Measurements from ENCODE around the gene BSDC1.

BSDC1 gene

DNA sequence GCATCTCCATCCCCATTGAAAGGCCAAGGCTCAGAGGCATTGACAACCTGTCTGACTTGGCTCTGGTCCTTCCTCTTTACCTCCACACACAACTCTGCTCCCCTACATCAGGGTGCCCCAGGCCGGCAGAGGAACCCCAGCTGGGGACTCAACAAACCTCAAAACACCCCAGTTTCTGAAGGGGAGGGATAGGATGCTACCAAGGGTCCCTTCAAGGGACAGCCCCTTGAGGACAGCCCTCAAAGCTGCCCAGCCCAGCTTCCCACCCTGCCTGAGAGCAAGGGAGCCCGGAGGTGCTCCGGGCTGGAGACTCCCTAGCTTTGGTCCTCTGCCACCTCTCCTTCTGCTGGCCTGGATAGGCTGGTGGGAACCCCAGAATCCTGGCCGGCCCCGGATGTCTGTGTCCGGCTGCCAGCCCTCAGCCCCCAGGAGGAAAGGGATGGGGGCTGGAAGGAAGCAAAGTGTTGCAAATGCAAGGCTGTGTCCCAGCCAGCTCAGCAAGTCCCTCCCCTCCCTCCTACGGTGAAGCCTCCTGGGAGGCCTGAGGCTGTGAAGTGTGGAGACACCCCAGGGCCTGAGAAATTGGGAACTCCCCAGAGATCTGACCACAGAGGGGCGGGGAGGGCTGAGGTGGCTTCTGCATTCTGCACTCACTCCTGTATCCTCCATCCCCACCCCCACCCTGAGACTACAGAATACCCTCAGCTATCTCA lies 57.1 kb downstream of the BSDC1 start:
- no peak for DNase-seq (ENCODE audit: low read depth)

DNA sequence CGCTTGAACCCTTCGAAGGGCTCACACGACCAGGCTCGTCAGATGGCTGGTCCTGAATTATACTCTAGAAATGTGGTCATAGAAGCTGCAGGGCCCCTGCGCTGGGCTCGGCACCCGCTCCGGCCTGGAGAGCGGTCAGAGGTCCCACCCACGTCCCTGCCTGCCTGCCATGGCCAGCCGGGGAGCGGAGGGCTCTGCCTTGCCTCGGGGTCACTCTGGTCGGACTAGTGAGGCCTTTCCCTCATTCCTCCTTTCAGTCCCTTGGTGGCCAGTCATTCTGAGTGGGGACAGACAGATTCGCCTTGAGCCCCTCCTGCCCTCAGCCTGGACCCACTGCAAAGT lies 57.7 kb downstream of the BSDC1 start:
- DNase-seq (ENCODE audit: low read depth): no peak

DNA sequence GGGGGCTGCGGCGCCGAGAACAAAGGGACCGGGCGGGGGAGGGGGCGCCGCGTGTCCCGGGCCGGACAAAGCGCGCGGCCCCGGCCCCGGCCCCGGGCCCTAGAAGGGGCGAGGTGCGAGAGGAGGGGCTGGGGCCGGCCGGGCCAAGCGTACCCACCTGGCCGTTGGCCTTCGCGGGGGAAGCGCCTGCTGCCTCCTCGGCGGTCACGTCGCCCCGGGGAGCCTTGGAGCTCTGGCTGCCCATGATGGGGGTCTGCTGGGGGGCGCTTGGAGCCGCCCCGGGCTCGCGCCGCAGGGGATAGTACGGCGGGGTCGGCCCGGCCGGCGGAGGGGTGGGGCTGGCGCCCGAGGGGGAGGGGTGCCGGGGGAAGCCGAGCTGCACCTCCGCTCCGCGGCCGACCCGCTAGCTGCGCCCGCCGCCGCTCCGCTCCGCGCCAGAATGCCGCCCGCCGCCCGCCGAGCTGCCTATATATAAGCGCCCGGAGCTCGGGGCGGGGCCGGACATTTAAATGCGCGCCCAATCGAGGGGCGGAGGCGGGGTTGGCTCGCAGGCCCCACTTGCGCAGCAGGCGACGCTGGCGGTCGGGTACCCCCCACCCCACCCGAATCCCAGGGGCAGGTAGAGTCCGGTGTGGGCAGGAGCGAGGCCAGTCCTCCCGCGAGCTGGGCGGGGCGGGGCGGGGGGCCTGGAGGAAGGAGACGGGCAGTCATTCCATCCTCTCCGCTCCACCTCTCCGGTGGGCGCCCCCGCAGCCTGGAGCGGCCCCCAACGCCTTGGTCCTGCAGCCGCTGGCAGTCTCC lies 58.3 kb downstream of the BSDC1 start, which contains the start of gene MARCKSL1:
MARCKSL1 (minus strand) TSS at position 444 of the 801 bp plus-strand sequence; CDS start at position 244, 200 bp downstream.
- peak; percentile 71 for DNase-seq (ENCODE audit: low read depth)

DNA sequence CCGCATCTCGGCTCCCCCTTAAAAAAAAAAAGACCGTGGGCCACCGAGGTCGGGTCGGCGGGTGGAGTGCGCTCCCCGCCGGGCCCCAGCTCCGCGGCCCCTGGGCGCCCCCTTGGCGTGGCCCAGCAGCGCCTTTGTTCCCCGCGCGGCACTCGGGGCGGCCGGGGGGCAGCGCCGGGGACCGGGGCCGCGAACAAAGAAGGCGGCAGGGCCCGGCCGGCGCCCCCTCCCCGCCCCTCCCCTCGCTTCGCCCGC lies 58.8 kb downstream of the BSDC1 start:
- DNase-seq (ENCODE audit: low read depth): no peak

DNA sequence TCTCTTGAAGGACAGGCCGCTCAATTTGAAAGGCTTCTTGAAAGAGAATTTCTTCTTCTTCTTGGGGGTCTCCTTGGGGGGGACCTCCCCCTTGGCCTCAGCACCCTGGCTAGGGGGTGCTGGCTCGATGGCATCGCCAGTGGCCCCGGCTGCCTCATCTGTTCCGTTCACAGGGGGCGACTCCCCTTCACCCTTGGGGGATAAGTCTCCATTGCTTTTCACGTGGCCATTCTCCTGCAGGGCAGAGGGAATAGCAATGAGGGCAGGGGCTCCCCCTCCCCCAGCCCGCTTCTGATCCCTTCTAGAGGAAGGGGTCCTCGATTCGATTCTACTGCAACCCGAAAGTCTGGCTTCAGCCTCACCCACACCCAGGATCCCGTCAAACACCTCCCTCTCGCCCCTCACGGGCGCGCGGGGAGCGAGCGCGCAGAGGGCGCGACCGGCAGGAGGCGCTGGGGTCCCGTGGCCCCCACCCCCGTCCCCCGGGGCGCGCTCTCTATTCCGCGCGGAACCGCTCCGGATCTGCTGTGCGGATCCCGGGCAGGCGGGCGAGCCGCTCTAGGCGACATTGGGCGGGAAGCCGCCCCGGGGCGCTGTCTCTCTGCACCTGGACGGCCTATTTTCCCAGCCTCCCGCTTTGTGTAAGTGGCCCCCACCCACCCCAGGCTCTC lies 59.2 kb downstream of the BSDC1 start:
- DNase-seq (ENCODE audit: low read depth): peak; percentile 34

DNA sequence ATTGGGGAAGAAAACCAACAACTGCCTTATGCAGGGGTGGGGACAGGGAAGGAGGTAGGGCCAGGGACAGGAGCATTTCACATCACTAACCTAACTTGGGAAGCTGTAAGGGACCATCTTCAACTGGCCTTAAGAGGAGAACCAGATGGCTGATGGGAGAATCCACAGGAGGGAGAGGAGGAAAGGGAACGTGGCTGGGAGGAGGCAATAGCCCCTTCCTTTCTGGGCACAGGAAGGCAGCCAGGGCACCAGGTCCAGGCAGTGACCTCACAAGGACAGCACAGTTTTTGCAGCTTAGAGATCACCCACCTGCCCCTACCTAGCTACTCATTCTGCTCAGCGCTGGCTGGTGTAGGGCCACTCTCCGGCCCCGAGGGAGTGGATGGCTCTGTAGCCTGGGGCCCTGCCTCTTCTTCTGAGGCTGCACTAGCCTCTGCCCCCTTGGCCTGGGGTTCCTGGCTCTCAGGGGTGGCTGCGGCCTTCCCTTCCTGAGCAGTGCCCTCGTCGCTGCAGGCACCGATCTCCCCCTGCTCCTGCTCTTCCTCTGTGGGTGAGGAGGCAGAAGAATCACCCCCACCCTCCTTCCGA lies 59.9 kb downstream of the BSDC1 start:
- DNase-seq (ENCODE audit: low read depth): no peak

DNA sequence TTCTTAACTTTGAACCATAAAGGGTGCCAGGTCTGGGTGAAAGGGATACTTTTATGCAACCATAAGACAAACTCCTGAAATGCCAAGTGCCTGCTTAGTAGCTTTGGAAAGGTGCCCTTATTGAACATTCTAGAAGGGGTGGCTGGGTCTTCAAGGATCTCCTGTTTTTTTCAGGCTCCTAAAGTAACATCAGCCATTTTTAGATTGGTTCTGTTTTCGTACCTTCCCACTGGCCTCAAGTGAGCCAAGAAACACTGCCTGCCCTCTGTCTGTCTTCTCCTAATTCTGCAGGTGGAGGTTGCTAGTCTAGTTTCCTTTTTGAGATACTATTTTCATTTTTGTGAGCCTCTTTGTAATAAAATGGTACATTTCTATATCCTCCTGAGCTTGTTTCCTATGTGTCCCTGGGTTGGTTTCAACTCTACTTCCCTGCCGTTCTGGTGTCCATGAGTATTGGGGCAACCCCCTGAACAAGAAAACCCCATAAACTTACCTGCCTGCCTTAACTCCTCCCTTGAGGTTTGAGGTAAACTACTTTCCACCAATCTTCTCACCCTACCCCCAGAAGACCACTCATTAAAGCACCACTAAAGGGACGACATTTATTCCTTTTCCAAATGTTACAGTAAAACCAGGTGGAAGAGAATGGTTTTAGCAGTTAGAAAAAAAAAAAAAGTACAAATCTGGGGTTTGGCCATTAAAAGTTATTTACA lies 60.8 kb downstream of the BSDC1 start:
- no peak for DNase-seq (ENCODE audit: low read depth)

DNA sequence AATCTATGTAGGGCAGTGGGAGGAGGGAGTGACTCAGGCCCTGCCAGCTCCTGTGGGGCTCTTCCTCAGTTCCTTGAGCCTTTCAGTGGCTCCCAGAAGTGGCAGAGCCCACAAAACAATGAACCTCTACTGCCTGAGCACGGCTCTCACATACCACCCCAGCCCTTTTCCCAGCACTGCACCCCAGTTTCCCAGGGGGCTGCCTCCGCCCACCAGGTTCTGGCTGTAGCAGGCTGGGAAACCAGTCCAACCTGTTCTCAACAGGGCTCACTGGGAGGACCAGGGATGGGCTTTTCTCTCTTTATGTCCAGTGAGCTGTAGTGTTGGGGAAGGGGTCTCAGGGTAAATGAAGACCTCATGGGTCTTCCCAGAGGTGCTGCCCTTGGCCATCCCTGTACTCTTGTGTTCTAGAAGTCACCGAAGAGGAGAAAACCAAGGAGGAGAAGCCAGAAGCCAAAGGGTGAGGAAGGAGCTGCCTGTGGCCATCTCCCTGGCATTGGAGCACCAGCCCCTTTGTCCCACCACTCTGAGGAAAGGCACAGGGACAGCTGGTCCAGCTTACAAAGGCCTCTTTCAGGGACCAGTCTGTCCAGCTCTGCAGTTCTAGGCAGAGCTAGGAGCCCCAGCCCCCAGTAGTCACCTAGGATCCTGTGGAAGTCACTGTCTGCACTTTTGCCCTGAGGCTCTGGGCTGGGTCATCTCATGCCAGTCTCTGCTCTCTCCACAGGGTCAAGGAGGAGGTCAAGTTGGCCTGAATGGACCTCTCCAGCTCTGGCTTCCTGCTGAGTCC lies 61.8 kb downstream of the BSDC1 start:
- DNase-seq (ENCODE audit: low read depth): no peak

DNA sequence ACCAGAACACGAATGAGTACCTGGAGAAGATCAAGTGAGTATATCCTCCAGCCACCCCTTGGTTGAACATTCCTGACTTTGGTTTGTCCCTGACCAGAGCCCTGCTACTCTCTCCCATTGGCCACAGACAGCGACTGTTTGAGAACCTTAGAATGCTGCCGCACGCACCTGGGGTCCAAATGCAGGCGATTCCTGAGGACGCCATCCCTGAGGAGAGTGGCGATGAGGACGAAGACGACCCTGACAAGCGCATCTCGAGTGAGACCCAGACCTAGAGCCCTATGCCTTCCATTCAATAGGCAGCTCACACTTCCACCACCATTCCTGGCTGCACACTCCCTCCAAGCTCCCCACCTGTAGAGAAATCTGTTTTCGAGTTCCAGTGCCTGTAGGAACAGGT lies 62.7 kb downstream of the BSDC1 start:
- no peak for DNase-seq (ENCODE audit: low read depth)

DNA sequence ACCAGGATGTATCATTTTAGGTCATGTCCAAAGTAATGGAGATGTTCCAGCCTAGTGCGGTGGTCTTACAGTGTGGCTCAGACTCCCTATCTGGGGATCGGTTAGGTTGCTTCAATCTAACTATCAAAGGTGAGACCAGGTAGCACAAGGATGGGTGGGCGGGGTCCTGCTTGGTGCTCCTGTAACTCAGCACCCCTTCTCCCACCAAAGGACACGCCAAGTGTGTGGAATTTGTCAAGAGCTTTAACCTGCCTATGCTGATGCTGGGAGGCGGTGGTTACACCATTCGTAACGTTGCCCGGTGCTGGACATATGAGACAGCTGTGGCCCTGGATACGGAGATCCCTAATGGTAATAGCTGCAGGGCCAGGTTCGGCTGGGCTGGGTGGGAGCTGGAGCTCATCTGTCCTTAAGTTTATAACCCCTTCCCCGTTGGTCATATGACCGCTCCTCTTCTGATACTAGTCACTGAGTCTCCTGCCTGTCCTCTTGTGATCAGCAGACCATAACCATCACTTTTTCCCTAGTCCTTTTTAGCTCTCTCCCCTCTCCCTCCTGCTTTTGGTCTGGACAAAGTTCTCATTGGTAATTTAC lies 63.6 kb downstream of the BSDC1 start:
- no peak for DNase-seq (ENCODE audit: low read depth)

DNA sequence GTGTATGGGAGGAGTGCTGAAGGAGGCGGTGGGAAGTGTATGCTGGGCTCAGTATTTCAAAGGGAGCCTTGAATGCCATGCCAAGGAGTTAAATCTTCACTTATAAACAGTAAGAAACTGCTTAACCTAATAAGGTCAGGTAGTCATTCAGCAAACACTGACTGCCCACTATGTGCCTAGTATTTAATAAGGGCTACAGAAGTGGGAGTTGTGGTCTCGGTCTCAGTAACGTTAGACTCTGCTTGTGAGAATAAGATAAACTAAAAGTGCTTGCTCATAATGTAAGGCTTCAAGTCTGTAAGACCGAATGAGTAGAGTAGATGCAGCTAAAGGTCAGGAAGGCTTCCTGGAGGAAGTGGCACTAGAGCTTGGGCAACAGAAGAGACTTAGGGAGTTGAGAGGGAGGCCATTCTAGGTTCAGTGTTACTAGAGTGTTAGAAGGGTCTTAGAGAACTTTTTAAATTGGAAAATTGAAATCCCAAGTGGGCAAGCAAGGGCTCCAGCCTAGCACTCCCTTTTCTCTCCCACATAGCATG lies 64.2 kb downstream of the BSDC1 start:
- DNase-seq (ENCODE audit: low read depth): no peak

DNA sequence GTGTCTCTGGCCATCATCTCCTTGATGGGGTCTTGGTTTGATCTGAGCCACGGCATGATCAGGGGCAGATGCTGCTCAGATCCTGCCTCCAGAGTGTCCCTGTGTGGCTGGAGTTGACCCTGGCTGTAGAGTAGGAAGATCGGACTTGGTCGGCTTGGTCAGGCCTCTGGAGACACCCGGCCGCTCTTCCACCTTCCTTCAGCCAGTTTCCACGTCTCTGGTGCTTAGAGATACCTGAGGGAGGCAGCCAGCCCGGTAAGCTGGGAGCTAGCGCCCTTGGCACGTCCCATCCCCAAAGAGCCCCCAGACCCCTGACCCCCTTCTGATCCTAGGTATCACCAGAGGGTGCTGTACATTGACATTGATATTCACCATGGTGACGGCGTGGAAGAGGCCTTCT lies 67.0 kb downstream of the BSDC1 start:
- DNase-seq (ENCODE audit: low read depth): no peak

DNA sequence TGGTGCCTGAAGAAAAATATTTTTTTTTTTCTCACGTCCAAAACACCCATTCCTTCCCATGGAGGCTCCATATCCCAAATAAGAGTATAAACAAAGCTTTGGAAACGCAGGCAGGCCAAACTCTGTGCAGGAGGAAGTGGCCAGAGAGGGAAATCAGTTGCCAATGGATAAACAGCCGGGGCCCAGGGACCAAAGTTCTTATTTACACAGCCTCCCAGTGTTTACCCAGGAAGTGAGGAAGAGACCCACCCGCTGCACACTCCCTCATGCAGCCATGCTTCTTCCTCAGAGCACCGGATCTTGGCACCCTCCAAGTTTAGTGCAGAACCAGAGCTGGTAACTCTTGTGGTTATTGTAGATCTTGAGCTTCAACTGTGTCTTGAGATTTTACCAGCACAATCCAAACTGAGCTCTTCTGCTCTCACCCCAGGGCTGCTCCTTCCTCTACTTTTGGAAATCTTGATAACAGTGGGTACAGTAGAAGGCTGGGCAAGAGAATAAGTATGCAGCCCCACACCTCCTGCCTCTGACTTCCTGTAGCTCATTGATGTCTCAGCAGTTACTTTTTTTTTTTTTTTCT lies 72.4 kb downstream of the BSDC1 start:
- no peak for DNase-seq (ENCODE audit: low read depth)

DNA sequence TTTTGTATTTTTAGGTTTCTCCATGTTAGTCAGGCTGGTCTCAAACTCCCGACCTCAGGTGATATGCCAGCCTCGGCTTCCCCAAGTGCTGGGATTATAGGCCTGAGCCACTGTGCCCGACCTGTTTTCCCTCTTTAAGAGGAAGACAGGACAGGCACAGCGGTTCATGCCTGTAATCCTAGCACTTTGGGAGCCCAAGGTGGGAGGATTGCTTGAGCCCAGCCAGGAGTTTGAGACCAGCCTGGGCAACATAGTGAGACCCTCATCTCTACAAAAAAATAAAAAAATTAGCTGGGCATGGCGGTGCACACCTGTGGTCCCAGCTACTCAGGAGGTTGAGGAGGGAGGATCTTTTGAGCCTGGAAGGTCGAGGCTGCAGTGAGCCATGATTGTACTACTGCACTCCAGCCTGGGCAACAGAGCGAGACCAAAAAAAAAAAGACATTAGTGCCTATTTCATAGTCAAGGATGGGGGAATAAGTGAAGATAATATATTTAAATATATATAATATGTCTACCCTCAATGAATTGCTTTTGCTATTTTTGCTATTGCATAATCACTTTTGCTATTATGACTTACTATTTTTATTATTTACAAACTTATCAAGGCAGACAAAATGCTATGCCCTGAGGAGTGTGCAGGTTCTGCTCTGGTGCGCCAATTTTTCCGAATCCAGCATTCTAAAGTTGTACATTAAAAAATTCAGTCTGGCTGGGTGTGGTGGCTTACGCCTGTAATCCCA lies 75.9 kb downstream of the BSDC1 start:
- DNase-seq (ENCODE audit: low read depth): no peak

DNA sequence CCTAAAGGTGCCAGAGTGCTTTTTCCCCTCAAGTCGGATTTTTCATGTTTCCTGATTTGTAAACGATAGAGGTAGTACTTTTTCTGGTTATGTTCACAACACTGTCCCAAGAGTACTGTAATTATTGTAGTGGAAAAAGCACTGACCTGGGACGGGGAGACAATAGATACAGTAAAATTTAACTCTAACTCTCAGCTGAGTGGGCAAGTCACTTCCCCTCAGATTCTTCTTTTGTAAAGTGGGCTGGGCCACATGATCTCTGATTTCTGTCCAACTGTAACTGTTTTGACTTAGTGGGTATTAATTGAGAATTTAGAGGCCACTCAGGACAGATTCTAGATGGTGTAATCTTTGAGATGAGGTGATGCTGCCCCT lies 77.4 kb downstream of the BSDC1 start:
- DNase-seq (ENCODE audit: low read depth): no peak

All from stimulated activated CD8-positive, alpha-beta memory T cell treated with anti-CD3 and anti-CD28 coated beads, Interleukin-15, amount 100 ng/mL, for 1 hour (primary cell).